Endothelial cell of umbilical vein (primary cell): ENCODE measurements around the gene F3. TPM values are rescaled to one million over a fixed set of nuclear protein-coding genes. Genes with fewer than 3 reads are reported as not detected.

Source experiments
- BruUV-seq: library from RNA; stranded (reverse); fragments of 400-500 nt; replicated peaks from 2 replicates; lab custom pipeline; 2021; lab: Mats Ljungman, UMichigan
- CTCF ChIA-PET: fragments of 300-600, 350-600 bp; sonication (Branson Sonifier 250); formaldehyde crosslinking; loops from one replicate; lab custom pipeline; 2021; ENCODE audit warnings: antibody characterized with exemption, inconsistent platforms; lab: Charles Lee
- POLR2A ChIA-PET: fragments of 300-600, 350-600 bp; sonication (Branson Sonifier 250); formaldehyde crosslinking; loops from one replicate; lab custom pipeline; 2021; ENCODE audit warnings: antibody characterized with exemption, inconsistent platforms; lab: Charles Lee
- DNase-seq: peaks from one replicate; pipeline ENCODE4 v3.0.0-alpha.2; 2011; ENCODE audit warnings: low read depth, low spot score
- FAIRE-seq: peaks from 2 replicates; lab custom pipeline; 2011; peaks lifted over from hg19 to GRCh38; lab: Jason Lieb, UNC
- H2AFZ ChIP-seq: 2 replicates; pipeline ENCODE4 v1.6.0; 2012; ENCODE audit warnings: low read depth, low read length, control low read depth, inconsistent platforms
- H3K27ac ChIP-seq: 2 replicates; pipeline ENCODE4 v1.5.1; 2011; ENCODE audit warnings: low read depth, mild to moderate bottlenecking, control low read depth, low read length, moderate library complexity; ENCODE audit not compliant: insufficient read depth
- H3K27me3 ChIP-seq, 2 experiments: 2 replicates each; pipeline versions ENCODE4 v1.6.0 to v1.6.1; 2011; ENCODE audit warnings: low read length in 2 of 2, mixed read lengths in 1 of 2; ENCODE audit not compliant: control insufficient read depth in 2 of 2, insufficient read depth in 2 of 2
- H3K36me3 ChIP-seq, 2 experiments: 2 replicates in 1 of 2; 3 replicates in 1 of 2; pipeline ENCODE4 v1.5.1; 2011; ENCODE audit warnings: low read length in 2 of 2, mild to moderate bottlenecking in 1 of 2, moderate library complexity in 1 of 2; ENCODE audit not compliant: control insufficient read depth in 2 of 2, insufficient read depth in 2 of 2; ENCODE audit errors: extremely low read depth in 1 of 2
- H3K4me1 ChIP-seq: 3 replicates; pipeline ENCODE4 v1.5.1; 2011; ENCODE audit warnings: mild to moderate bottlenecking, low read length; ENCODE audit not compliant: control insufficient read depth, insufficient read depth; ENCODE audit errors: extremely low read depth
- H3K4me2 ChIP-seq: 2 replicates; pipeline ENCODE4 v1.6.1; 2011; ENCODE audit warnings: low read length, control low read depth, mixed read lengths; ENCODE audit not compliant: insufficient read depth
- H3K4me3 ChIP-seq, 3 experiments: fragments of 200-600 bp in 1 of 3; sonication (generic), shearing (Covaris generic) in 1 of 3; replicated peaks in 1 of 3; 2 replicates each; pipeline ENCODE4 v1.5.1; 2011 to 2016; ENCODE audit warnings: control low read depth in 3 of 3, low read length in 3 of 3, mild to moderate bottlenecking in 2 of 3, inconsistent platforms in 1 of 3, low read depth in 1 of 3, moderate library complexity in 1 of 3; ENCODE audit not compliant: insufficient read depth in 1 of 3
- H3K79me2 ChIP-seq: 2 replicates; pipeline ENCODE4 v1.6.0; 2012; ENCODE audit warnings: low read length, inconsistent platforms; ENCODE audit not compliant: control insufficient read depth, insufficient read depth
- H3K9ac ChIP-seq: replicated peaks from 2 replicates; pipeline ENCODE3; 2011; ENCODE audit warnings: low read length, control low read depth; ENCODE audit not compliant: insufficient read depth; ENCODE audit errors: extremely low read depth
- H3K9me1 ChIP-seq: replicated peaks from 3 replicates; pipeline ENCODE4 v1.6.0; 2011; ENCODE audit warnings: mild to moderate bottlenecking, low read length; ENCODE audit not compliant: control insufficient read depth, insufficient read depth; ENCODE audit errors: extremely low read depth
- H3K9me3 ChIP-seq: replicated peaks from 2 replicates; pipeline ENCODE4 v1.5.1; 2012; ENCODE audit warnings: low read length, inconsistent platforms; ENCODE audit not compliant: control insufficient read depth, insufficient read depth
- H4K20me1 ChIP-seq: replicated peaks from 2 replicates; pipeline ENCODE3; 2011; ENCODE audit warnings: mild to moderate bottlenecking, low read length; ENCODE audit not compliant: control insufficient read depth, insufficient read depth; ENCODE audit errors: extremely low read depth
- CTCF ChIP-seq, 2 donors: IDR thresholded peaks; 1 replicate in 1 of 2; 2 replicates in 1 of 2; pipeline ENCODE4 v1.5.1; 2011; ENCODE audit warnings: low read length in 2 of 2, mild to moderate bottlenecking in 2 of 2, moderate library complexity in 2 of 2, control low read depth in 1 of 2, inconsistent platforms in 1 of 2, low read depth in 1 of 2; ENCODE audit not compliant: insufficient read depth in 1 of 2; ENCODE audit errors: extremely low read depth in 1 of 2
- EZH2 ChIP-seq: IDR thresholded peaks from 2 replicates; pipeline ENCODE4 v1.6.1; 2012; ENCODE audit warnings: borderline replicate concordance, low read depth, mild to moderate bottlenecking, moderate library complexity, low read length, inconsistent platforms; ENCODE audit not compliant: severe bottlenecking
- FOS ChIP-seq: IDR thresholded peaks from 2 replicates; pipeline ENCODE4 v1.6.1; 2011; ENCODE audit warnings: mild to moderate bottlenecking, low read length, moderate library complexity, borderline replicate concordance; ENCODE audit not compliant: insufficient read depth
- GATA2 ChIP-seq: IDR thresholded peaks from 2 replicates; pipeline ENCODE4 v1.7.0; 2011; ENCODE audit warnings: low read depth, mild to moderate bottlenecking, moderate library complexity, mixed read lengths, low read length; ENCODE audit not compliant: insufficient read length, insufficient read depth
- JUN ChIP-seq: IDR thresholded peaks from 2 replicates; pipeline ENCODE4 v1.6.1; 2011; ENCODE audit warnings: borderline replicate concordance, low read depth; ENCODE audit not compliant: insufficient read length, insufficient read depth
- MAX ChIP-seq: IDR thresholded peaks from 2 replicates; pipeline ENCODE4 v1.6.1; 2011; ENCODE audit not compliant: insufficient read depth, insufficient read length
- MYC ChIP-seq: IDR thresholded peaks from one replicate; pipeline ENCODE4 v1.6.1; 2011; ENCODE audit warnings: mild to moderate bottlenecking, low read depth, low read length
- POLR2A ChIP-seq: IDR thresholded peaks from 2 replicates; pipeline ENCODE4 v1.6.1; 2012; ENCODE audit warnings: low read depth, mild to moderate bottlenecking, control low read depth, low read length
- POLR2AphosphoS5 ChIP-seq: IDR thresholded peaks from 2 replicates; pipeline ENCODE4 v1.6.1; 2012; ENCODE audit warnings: low read depth, mild to moderate bottlenecking, control low read depth, low read length, moderate library complexity; ENCODE audit not compliant: insufficient read depth
- dilution Hi-C: fragments of 300-500 bp; cut with MboI; formaldehyde crosslinking; loops from one replicate; pipeline ENCODE4 v1.15.0; 2019; ENCODE audit warnings: low sequenced_read_pairs; ENCODE audit not compliant: extremely low pct_ligation_motif_present
- intact Hi-C: fragments of 100-400 bp; cut with micrococcal nuclease; formaldehyde crosslinking; loops from one replicate; pipeline ENCODE4 v1.10.0; 2022
- polyA plus RNA-seq, 4 experiments: library from polyadenylated mRNA; depleted of rRNA in 3 of 4; stranded (reverse) in 3 of 4; unstranded in 1 of 4; fragments of >200 nt; gene quantifications; 2 replicates each; pipeline versions ENCODE4 v1.2.1 to v1.2.3, GENCODE V29; 2011 to 2012; ENCODE audit warnings: missing spikeins in 1 of 4
- total RNA-seq: library from RNA; stranded (reverse); gene quantifications from 2 replicates; pipeline ENCODE4 v1.2.3, GENCODE V29; 2021

F3 gene
- total and polyA plus RNA-seq, 2 donors (not counting 3 experiments of a cell fraction or from before 2014, with no cell fraction given), result 1.2 to 2.3 TPM

- H3K79me2 ChIP-seq, result no peaks in the 10 kb centered on the region
- TF ChIP-seq CTCF (IDR thresholded peaks at IDR 0.05; ENCODE audit: extremely low read depth in 1 of 2, insufficient read depth in 1 of 2, low read depth in 1 of 2, low read length in 2 of 2) (no peak), MAX (no peak), POLR2A (no peak), EZH2 (no peak), POLR2AphosphoS5 (no peak), JUN (no peak), FOS (no peak), GATA2 (no peak), MYC (no peak)
- H3K27me3 ChIP-seq, result peaks cover 0 to 1% of the 10 kb centered on the region in 2 experiments
- peaks cover 2% of the 10 kb centered on the region for H3K4me1 ChIP-seq
- intact Hi-C loops (no loop called here), dilution Hi-C loops (no loop called here)
- no peaks in the 10 kb centered on the region for H4K20me1 ChIP-seq
- ChIA-PET CTCF (interaction anchor here (1.5 kb wide), 1 partner anchor 37 kb away, joined by 4 read pairs; no protein-coding TSS in a partner anchor), POLR2A (no interaction called here)
- no peak overlapping the region for H3K4me3 ChIP-seq
- no peaks in the 10 kb centered on the region for H3K9me1 ChIP-seq
- no peak overlapping the region for H3K4me2 ChIP-seq
- H3K9me3 ChIP-seq, result no peaks in the 10 kb centered on the region
- FAIRE-seq (no peak), DNase-seq (no peak)
- no TSS peak for BruUV-seq
- no peak overlapping the region for H2AFZ ChIP-seq
- no peak overlapping the region for H3K9ac ChIP-seq
- no peak overlapping the region for H3K27ac ChIP-seq
- no peaks in the 10 kb centered on the region for H3K36me3 ChIP-seq
These were observed 8.8 kb upstream of the F3 start for GRCh38 chr1:94550396-94550795.
